GM06990 (cell line): ENCODE results near the gene AGPS.

ENCODE experiments used
- DNase-seq: peaks from one replicate; pipeline ENCODE4 v3.0.0-alpha.2; 2011; ENCODE audit not compliant: insufficient read length; ENCODE audit errors: extremely low read depth
- H3K27me3 ChIP-seq: replicated peaks from 2 replicates; pipeline ENCODE4 v1.6.0; 2011; ENCODE audit warnings: low read length; ENCODE audit not compliant: control insufficient read depth, insufficient read depth
- H3K36me3 ChIP-seq: 2 replicates; pipeline ENCODE4 v1.5.1; 2011; ENCODE audit warnings: low read length; ENCODE audit not compliant: control insufficient read depth, insufficient read depth
- H3K4me3 ChIP-seq: replicated peaks from 2 replicates; pipeline ENCODE4 v1.5.1; 2011; ENCODE audit warnings: low read depth, mild to moderate bottlenecking, control low read depth, low read length
- CTCF ChIP-seq: IDR thresholded peaks from 2 replicates; pipeline ENCODE4 v1.5.1; 2011; ENCODE audit warnings: low read length, control low read depth, mild to moderate bottlenecking, inconsistent platforms; ENCODE audit not compliant: insufficient read depth, poor library complexity, severe bottlenecking

Gene AGPS

GRCh38 chr2:177554365-177554764 is 161.8 kb downstream of the AGPS start:
- H3K27me3 ChIP-seq: no peaks in the 10 kb centered on the region
- DNase-seq: no peak
- no peaks in the 10 kb centered on the region for H3K36me3 ChIP-seq
- no peak overlapping the region for H3K4me3 ChIP-seq
- no peak for TF ChIP-seq CTCF

- Histone ChIP-seq H3K27me3 (no peaks in the 10 kb centered on the region), H3K36me3 (no peaks in the 10 kb centered on the region), H3K4me3 (no peak overlapping the region)
- no peak for TF ChIP-seq CTCF
- DNase-seq: no peak
These were observed 163.6 kb downstream of the AGPS start for GRCh38 chr2:177556153-177556552.

GRCh38 chr2:177557794-177558193 is 165.2 kb downstream of the AGPS start:
- Histone ChIP-seq H3K4me3 (no peak overlapping the region), H3K27me3 (no peaks in the 10 kb centered on the region), H3K36me3 (no peaks in the 10 kb centered on the region)
- no peak for TF ChIP-seq CTCF
- no peak for DNase-seq

- no peak for TF ChIP-seq CTCF
- DNase-seq: no peak
- no peak overlapping the region for H3K4me3 ChIP-seq
- H3K36me3 ChIP-seq: no peaks in the 10 kb centered on the region
- H3K27me3 ChIP-seq: no peaks in the 10 kb centered on the region
These were observed 167.1 kb downstream of the AGPS start for GRCh38 chr2:177559638-177560037.

- H3K4me3 ChIP-seq: no peak overlapping the region
- no peaks in the 10 kb centered on the region for H3K27me3 ChIP-seq
- H3K36me3 ChIP-seq: no peaks in the 10 kb centered on the region
- no peak for DNase-seq
- TF ChIP-seq CTCF: no peak
These were observed 175.8 kb downstream of the AGPS start for GRCh38 chr2:177568390-177568789.

GRCh38 chr2:177568893-177569292 is 176.3 kb downstream of the AGPS start:
- H3K4me3 ChIP-seq: no peak overlapping the region
- H3K36me3 ChIP-seq: no peaks in the 10 kb centered on the region
- H3K27me3 ChIP-seq: no peaks in the 10 kb centered on the region
- no peak for TF ChIP-seq CTCF
- no peak for DNase-seq
